ENCODE data around the gene HOXA9.
A peak's percentile ranks its signal among the peaks of the same experiment; 100 is the strongest.

The HOXA9 gene

DNA sequence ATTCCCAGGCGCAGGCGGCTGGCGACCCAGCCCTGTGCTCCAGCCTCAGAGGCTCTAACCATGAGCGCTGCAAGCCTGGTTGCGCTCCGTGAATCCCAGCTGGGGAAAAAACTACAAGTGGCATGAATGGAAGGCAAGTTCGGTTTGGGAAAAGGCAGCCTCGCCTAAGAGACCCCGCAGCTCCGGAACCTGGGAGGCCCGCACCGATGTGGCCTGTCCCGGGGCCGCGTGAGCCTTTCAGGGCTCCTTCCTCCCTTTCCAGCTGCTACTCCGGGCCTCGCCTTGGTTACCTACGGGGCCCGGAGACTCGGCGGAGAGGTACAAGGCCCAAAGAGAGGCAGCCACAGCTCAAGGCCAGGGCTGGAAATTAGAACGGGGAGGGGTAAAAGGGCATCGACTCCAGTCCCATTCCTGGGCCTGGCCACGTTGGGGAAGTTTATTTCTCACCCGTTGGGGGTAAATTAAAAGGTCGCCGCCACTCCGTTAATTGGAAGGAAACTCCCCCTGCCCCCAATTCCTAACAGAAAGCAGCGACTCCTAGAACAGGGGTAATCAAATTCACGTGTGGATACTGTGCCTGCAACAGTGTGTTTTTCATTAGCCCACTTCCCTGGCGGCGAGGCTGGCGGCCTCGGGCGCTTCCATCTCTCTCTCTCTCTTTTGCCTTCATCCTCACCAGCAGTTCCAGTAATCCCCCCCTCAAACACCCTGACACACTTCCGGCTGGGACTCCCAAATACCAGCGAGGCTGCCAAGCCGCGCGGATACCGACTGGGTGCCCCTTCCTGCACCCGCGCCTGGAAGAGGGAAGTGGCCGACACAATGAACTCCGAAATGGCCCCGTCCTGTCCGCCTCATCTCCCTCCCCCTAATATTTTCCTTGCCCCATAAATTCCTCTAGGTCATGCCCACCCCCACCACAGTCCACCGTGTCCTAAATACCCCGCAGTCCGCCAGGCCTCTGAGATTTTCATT is 1.5 kb upstream of the HOXA9 start:
- H3K4me3 ChIP-seq (replicated peaks; ENCODE audit: low read depth, low read length): peak overlapping the region; percentile 83
- TF ChIP-seq, protein P1, sequence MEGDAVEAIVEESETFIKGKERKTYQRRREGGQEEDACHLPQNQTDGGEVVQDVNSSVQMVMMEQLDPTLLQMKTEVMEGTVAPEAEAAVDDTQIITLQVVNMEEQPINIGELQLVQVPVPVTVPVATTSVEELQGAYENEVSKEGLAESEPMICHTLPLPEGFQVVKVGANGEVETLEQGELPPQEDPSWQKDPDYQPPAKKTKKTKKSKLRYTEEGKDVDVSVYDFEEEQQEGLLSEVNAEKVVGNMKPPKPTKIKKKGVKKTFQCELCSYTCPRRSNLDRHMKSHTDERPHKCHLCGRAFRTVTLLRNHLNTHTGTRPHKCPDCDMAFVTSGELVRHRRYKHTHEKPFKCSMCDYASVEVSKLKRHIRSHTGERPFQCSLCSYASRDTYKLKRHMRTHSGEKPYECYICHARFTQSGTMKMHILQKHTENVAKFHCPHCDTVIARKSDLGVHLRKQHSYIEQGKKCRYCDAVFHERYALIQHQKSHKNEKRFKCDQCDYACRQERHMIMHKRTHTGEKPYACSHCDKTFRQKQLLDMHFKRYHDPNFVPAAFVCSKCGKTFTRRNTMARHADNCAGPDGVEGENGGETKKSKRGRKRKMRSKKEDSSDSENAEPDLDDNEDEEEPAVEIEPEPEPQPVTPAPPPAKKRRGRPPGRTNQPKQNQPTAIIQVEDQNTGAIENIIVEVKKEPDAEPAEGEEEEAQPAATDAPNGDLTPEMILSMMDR (IDR thresholded peaks at IDR 0.05; ENCODE audit: low read depth, low read length, missing control alignments): no peak
- no peak for DNase-seq (ENCODE audit: extremely low read depth, low read depth)

- TF ChIP-seq, protein P1 (IDR thresholded peaks at IDR 0.05; ENCODE audit: low read depth, low read length, missing control alignments): no peak
- no peak for DNase-seq (ENCODE audit: extremely low read depth, low read depth)
Measured at GRCh38 chr7:27165996-27166530, 726 bp upstream of the HOXA9 start.

DNA sequence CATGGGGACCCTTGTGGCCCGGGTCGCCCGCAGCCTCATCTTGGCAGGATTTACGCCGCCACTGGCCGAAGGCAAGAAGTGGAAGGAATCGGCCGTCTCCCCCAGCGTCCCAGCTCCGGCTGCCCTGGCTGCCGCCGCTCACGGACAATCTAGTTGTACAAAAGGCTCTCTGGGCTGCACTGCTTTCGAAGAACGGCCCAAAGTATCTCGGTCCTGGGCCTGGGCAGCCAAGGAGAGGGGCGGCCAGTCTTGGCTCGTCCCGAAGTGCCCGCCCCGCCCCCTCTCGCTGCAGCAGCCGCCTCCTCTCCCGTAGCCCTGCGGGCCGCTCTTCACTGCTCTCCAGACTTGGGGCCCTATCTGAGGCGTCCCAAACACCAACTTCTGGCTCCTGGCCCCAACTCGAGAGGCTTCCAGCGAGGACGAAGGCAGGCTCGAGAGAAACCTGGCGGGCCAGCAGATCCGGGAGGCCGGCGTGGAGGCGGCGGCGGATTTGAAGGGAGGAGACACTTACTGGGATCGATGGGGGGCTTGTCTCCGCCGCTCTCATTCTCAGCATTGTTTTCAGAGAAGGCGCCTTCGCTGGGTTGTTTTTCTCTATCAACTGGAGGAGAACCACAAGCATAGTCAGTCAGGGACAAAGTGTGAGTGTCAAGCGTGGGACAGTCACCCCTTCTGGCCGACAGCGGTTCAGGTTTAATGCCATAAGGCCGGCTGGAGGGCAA is 809 bp downstream of the HOXA9 start:
- peak overlapping the region; percentile 83 for H3K4me3 ChIP-seq (replicated peaks; ENCODE audit: low read depth, low read length)
- no peak for DNase-seq (ENCODE audit: extremely low read depth, low read depth)

More at GRCh38 chr7:27165996-27166530, 726 bp upstream of the HOXA9 start:
- H3K4me3 ChIP-seq (replicated peaks; ENCODE audit: low read depth, low read length): peak overlapping the region; percentile 83

DNA sequence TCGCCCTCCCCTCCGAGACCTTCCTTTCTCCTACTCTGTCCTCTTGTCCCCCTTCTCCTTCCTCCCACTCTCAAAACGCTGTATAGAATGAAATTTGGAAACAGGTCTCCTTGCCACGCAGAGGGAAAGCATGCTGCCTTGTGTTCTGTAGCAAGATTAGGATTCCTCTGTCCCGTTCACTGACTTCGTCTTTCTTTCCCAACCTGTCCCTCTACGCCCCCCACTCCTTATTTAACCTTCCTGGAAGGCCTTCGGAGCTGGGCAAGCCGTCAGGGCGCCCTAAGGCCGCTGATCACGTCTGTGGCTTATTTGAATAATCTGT is 1.3 kb downstream of the HOXA9 start:
- H3K4me3 ChIP-seq (replicated peaks; ENCODE audit: low read depth, low read length): peak overlapping the region; percentile 83
- no peak for DNase-seq (ENCODE audit: extremely low read depth, low read depth)
- TF ChIP-seq, protein P1 (IDR thresholded peaks at IDR 0.05; ENCODE audit: low read depth, low read length, missing control alignments): no peak

More for the DNA sequence above, 809 bp downstream of the HOXA9 start:
- TF ChIP-seq, protein P1 (IDR thresholded peaks at IDR 0.05; ENCODE audit: low read depth, low read length, missing control alignments): no peak

GRCh38 chr7:27163288-27164044 is 1.9 kb downstream of the HOXA9 start:
- no peak for DNase-seq (ENCODE audit: extremely low read depth, low read depth)
- peak overlapping the region; percentile 83 for H3K4me3 ChIP-seq (replicated peaks; ENCODE audit: low read depth, low read length)
- TF ChIP-seq, protein P1 (IDR thresholded peaks at IDR 0.05; ENCODE audit: low read depth, low read length, missing control alignments): no peak

All from HFF-Myc (cell line).